Fibroblast of peridontal ligament (primary cell): ENCODE data around the gene P2RY2.

Source experiments
- DNase-seq: peaks from one replicate; pipeline ENCODE4 v3.0.0-alpha.2; 2010; ENCODE audit errors: extremely low read depth

Gene P2RY2

DNA sequence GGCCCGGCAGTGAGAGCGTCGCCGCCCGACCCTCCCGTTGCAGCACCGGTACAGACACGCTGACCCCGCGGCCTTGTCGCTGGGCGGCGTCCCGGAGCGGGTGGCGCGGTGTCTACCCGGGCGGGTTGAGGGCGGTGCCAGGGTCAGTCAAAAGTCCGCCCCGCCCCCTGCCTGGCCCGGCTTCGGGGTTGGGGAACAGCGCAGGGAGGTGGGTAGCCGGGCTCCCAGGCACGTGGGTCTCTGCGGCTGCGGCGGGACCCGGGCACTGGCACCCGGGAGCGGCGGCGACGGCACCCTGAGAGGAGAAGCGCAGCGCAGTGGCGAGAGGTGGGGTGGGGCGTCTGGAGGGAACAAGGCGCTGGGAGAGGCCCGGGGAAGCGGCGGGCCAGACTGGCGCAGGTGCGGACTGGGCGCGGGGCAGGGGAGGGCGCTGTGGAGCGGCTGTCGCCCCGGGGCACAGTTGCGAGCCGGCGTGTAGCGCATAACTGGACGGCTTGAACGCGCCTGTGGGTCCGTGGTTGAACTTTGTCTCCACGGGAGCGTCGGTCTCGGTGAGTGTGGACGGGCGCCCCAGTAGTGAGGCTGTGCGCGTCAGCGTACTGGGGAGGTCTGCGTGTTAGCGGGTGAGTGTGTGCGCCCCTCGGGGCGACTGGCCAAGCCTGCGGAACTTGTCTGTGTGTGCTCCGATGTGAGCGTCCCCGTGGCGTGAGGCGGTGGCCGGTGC lies at the start of gene P2RY2:
TSS of gene P2RY2 (plus strand) at position 176 of the 724 bp plus-strand sequence. CDS start 15,879 bp downstream, outside the sequence.
- no peak for DNase-seq

DNA sequence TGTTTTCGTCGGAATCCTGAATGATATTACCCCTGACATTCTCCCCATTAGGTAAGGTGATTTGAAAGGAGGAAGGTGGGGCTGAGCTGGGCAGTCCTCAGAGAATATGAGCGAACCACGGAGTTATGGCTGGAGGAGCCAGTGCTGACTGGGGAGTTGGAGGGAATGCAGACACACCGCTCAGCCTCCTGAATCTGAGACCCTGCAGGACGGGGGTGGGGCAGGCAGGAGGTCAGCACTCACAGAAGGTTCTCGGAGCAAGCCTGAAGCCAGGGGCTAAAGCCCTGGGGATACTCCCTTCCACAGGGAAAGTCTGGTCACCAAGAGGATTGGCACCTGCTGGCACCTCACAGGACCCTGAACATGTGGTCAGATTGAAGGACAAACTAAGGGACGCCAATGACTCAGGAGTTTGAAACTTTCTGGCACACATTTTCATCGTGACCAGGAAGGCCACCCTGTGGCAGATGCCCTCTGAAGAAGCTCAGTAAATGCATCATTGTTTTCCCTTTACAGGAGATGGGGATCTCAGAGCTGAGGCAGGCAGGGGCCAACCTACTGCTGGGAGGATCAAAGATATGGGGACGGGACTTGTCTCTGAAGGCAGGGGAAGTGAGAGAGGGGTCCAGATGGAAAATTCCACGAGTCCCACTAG lies 49.0 kb upstream of the P2RY2 start:
- no peak for DNase-seq

DNA sequence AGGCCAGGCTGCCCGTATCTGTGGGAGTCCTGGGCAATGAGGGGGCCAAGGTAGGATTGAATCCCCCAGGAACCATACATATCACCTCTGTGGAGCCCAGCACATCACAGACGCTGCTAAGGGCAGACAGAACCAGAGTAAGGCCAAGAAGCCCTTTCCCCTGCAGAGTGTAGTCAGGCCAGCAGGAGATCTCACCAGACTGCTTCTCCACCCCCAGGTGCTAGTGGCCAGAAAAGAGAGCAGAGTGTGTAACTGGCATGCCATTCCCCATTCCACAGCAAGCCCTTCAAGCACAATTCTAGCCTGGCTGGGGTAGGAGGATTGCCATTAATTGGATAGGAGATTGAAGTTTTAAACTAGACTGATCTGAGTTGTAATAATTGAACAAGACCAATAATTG lies 47.9 kb upstream of the P2RY2 start:
- DNase-seq, result no peak

DNA sequence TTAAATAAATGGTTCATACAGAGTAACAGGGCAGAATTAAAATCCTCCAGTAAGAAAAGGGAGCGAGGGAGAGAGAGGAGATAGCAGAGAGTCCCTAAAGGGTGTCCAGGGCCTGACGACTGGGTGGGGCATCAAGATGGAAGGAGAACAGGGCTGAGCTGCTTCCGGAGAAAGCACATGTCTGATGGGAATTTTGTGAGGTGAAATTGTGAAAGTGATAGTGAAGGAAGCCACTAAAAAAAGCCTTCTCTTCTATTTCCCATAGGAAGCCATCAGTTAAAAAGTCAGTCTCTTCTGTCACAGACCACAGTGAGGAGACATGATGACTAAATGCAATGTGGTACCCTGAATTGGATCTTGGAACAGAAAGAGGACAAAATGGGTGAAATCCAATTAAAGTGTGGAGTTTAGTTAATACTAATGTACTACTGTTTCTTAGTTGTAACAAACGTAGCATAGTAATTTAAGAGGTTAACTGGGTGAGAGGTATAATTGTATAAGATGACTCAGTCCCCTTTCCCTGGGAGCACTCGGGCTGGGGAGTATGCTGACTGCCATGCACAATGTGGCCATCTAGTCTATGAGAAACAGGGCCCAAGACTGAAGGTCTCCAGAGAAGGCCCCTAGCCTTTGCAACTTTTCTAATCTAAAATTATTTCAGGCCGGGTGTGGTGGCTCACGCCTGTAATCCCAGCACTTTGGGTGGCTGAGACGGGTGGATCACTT lies 46.5 kb upstream of the P2RY2 start:
- DNase-seq, result peak; percentile 35

DNA sequence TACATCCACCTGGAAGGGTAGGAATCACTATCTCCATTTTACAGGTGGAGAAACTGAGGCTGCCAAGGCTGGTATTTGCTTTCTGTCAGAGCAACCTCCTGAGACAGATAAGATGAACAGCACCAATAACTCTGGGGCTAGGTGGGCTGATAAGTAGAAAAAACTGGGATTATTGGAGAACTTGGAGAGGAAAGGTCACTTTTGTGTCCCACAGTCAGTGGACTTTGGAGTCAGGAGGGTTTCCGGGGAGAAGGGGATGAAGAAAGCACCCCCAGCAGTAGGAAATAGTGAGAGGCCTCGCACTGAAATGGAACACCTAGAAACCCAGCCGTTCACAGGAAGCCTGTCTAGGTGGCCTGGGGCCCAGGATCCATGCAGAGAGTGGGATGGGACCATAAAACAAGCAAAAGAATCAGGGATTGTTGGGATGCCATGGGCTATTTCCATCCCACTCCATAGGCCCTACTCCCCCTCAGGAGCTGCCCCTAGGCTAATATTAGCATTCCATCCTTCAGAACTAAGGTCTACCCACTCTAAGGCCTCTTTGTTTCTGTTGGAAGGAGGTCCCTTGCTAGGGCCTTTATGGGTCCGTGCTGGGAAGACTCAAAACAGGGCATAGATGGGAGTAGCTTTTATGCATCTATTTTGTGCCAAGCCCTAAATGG lies 45.0 kb upstream of the P2RY2 start:
- DNase-seq, result no peak

DNA sequence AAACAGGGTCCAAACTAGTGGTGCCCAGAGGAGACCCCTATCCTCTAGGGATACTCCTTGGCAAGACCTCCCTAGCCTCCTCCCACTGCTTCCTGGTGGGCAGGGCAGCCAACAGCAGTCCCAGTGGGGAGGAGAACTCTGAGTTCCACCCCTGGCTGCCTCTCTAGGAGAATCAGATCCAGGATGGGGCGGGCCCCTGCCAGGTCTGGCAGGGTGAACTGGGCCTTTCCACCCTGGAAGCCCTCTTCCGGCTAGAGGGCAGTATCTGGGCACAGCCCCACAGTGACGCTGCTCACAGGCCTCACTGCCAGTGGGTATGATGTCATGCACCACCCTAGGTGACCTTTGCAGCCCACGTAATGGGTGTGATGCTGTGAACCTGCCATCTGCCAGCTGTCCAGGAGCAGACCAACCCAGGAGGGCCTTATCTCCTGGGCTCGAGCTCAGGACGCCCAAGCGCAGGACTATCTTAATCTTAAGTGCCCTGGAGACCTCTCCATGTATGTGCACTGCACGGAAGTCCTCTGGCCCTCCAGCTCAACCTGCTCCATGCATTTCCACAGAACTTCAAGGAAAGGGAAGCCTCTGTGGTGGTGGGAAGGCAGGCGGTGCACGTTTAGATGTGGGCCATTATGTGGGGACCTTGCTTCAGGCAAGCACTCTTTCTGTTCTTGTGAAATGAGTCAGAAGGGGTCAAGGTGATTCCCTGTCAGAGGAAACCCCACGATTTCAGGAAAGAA lies 44.2 kb upstream of the P2RY2 start:
- no peak for DNase-seq

DNA sequence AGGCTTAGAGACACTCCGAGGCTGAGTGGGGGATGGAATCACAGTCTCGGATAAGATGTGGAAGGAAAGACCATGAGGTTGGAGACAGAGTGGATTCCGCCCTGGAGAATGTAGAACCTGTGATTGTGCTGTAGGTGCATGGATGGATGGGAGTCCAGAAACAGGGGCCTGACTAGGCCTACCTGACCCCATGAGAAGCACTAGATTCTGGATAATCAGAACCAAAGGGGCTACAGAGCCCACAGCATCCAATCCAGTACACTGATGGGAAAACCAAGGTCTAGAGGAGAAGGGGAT lies 43.6 kb upstream of the P2RY2 start:
- no peak for DNase-seq

DNA sequence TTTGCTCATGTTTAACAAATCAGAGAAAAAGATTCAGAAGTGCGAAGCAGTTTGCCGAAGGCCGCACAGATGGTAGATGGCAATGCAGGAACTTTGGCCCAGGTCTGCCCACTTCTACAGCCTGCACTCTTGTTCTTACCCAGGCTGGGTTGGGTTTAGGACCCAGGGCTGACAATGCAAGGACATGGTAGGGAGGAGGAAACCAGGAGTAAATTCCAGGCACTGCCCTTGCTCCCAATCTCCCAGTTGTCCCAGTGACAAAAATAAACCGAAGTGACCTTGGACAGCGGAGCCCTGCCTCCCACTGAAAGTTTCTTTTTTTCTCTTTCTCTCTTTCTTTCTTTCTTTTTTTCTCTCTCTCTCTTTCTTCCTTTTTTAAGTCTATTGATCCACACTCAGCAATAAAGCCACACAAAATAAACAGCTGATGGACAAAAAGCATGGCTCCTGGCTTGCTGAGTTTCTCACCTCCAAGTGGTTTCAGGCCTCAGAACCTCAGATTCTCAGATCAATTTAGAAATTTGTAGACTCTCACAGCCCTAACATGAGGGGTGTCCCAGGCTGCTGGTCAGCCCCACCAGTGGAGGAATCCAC lies 42.4 kb upstream of the P2RY2 start:
- no peak for DNase-seq

DNA sequence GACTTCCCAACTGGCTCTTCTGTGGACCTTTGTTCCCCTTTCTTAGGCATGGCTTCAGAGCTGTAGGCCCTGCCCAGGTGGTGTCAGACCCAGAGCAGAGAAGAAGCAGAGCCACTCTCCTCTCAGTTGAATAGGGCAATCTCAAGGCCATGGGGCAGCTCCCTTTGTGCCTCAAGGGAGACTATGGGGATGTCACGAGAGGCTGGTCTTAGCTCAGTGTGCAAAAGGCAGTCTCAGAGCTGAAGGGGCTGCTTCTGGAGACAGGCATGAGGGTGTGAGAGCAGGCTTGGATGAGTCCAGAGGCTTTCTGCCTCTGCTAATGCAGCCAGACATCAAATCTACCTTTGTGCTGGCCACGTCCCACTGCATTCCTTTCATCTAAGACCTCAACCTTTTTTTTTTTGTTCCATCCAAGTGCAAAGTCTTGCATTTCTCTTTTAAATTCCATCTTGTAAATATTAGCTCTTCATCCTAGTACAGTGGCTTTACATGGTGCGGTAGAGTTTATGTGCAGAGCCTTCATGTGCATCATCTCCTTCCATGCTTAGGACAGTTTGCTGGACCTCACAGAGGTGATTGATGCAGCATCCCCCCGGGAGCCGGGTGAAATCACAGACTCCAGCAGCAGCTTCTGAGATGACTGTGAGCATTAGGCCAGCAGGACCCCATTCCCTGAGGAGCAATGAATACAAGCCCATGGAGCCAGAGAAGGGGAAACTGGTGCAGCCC lies 41.8 kb upstream of the P2RY2 start:
- DNase-seq, result no peak

DNA sequence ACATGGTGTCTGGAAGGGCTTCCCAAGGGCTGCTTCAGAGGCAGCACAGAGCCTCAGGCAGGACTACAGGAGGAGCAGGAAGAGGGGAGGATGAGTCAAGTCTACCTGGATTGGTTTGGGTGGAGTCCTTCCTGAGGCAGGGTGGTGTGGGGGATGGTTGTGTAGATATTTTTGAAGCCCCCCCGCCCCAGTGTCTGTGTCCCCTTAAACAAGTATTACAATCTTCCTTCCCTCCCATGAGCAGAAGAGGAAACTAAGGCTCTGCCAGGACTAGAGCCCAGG lies 41.3 kb upstream of the P2RY2 start:
- no peak for DNase-seq

DNA sequence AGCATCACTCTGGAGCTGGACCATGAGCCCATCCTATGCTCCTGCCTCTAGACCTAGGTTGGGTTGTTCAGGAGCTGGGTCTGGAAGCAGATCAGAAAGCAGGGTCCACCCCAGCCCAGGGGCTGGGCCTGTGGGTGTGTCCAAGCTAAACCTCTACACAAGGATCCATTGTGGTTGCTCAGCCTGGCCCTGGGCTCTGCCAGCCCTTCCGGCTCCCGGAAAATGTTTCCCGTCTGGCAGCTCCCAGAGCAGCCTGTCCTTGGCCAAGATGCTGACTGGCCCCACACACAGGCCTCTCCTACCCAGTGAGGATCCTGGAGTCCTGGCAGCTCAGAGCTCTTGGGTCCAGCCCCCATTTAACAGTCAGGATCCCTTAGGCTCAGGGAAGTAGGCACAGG lies 40.7 kb upstream of the P2RY2 start:
- no peak for DNase-seq

DNA sequence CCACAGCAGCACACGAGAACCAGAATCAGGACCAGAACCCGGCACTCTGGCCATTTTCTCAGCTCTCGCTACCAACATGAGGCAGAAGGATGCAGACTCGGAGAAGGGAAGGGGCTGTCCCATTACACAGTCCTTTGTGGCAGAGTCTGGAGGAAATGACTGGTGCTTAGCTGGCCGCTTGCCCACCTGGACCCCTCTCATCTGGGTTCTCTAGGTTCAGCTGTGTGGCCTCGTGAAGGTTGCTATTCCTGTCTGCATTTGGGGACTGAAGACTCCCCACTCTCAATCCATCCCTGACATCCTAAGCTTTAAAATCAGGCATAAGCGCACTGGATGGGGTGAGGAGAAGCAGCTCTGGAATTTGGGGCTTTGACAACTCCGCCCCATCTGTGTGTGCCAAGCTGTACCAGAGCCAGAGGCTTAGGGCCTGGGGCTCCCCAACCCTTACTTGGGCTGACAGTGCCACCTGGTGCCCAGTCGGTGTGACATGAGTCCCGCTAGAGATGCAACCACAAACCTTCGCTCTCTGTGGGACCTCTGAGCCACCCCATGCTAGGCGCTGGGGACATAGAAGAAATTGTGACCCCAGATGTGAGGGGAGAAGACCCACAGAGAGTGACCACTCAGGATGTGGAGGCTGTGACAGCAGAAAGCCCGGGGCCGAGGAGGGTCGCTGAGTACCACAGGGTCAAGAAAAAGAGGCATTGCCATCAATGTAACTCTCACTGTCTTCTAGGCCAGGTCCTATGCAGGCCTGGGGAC lies 40.1 kb upstream of the P2RY2 start:
- peak; percentile 92 for DNase-seq

DNA sequence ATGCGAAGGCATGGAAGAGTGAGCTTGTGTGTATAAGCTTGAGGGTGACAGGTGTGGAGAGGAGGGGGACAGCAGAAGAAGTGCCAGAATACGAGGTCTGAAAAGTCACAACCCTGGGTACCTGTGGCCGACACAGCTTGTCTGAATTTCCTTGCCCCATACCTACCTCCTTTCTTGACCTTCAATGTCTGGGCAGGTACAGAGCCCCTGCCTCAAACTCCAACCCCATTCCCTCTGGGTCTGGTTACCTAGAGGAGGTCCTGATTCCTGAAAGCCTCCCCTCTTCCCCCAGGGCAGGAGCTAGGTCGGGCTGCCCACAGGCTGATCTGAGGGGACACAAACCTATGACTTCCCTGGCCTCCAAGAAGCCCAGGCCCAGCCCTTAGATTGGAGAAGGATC lies 39.4 kb upstream of the P2RY2 start:
- DNase-seq, result no peak

DNA sequence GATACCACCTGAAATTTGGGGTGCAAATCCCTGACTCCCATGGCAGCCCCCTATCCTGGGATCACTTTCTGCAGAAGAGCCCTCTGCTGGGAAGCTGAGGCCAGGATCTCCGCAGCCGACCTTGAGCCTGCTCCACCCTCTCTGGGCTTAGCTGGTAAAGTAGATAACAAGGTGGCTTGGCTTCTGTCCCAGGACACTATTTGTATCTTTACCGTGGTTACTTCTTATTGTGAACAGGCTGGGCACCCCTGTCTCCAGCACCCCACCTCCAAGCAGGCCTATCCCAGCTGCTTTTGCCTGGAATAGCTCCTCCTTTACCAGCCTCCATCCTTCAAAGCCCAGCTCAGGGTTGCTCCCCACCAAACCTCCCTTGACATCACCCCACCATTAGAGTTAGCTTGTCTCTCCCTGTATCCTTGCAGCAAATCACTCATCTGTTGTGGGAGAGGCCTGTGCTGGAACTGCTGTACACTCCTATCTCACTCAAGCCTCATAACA lies 35.2 kb upstream of the P2RY2 start:
- no peak for DNase-seq

DNA sequence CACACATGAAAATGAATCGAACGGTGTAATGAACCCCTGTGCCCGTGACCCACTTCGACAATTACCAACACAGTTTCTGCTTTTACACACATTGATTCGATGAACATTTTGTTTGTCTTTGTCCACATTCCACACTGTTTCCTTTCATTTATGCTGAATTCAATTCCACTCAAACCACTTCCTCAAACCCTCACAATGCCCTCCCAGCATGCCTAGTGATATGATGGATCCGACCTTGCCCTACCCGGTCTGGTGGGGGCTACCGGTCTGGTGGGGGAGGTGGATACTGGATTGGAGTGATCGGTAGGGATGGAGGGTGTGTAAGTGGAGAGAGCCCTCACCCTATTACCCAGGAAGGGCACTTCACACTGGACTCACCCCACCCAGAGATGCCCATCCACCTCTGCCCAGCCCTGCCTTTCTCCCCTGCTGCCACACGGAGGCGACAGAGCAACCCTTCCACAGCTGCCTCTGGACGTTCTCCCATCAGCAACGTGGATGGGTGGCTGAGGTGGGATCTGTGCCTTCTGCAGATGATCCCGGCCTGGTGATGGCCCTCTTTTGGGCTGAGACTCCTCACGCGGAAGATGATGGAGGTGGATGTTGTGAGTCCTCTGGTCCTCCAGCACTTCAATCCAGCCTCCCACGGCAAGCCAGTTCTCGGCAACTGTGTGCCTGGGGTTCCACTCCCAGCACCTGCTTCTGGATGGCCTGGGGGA lies 33.0 kb upstream of the P2RY2 start:
- peak; percentile 48 for DNase-seq

DNA sequence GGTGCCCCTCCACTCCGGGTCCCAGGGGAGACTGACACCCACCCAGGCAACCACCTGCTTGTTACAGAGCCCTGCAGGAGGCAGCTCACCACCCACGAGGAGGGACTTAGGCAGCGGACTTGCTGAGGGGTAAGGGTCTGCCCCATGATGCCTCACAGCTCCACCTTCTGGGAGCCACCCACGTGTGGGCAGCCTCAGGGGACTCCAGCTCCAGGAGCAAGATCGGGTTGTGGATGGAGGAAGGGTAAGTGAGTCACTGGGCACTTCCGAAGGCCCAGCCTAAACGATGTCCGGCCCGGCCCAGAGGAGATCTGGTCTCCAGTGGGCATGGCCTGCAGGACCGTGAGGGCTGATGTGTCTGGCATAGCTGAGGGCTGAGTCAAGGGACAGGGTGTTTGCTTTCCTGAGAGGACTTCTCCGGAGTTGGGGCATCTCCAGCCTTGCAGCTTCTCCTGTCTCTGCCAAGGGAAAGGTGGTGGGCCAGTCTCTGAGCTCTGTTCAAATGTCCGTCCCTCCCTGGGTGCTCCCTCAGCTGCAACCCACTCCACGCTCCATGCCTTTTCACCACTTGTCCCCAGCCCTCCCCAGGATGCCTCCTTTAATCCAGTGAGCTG lies 32.3 kb upstream of the P2RY2 start:
- DNase-seq, result peak; percentile 73

DNA sequence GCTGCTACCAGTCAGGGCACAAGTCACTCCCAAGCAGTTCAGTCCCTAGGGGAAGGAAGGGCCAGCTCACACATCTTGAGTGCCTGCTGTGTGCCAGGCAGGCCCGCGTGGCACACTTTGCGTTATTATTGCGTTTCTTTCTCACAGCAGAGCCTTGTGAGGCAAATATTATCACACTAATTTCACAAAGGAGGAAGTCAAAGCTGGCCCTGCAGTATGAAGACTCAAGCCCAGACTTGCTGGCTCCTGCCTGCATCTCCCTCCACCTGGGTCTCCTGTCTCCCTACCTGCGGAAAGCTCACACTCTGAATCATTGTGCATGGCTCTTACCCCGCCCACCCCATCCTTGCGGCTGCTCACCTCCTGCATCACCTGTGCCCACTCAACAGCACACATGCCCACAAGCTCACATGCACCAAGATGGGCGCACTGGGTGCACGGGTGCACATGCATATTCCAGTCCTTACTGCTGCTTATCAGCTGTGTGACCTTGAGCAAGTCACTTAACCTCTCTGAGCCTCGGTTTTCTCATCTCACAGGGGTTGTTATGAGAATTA lies 31.7 kb upstream of the P2RY2 start:
- DNase-seq, result no peak

DNA sequence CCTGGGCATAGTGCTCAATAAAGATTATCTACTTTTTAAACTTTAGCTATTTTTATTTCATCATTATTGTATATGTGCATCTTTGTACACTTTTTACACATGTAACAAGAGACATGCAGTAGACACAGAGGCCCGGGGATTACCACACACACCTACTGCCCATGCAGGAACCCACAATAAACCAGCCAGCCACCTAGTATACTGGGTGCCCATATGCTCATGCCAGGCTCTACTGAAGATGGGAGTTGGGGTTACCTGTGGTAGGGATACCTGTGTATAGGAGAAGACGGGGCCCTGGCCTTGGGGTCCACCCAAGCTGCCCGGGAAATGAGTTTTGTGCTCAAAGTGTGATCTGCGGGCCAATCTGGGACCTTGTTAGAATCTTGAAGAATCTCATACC lies 31.2 kb upstream of the P2RY2 start:
- DNase-seq, result no peak

DNA sequence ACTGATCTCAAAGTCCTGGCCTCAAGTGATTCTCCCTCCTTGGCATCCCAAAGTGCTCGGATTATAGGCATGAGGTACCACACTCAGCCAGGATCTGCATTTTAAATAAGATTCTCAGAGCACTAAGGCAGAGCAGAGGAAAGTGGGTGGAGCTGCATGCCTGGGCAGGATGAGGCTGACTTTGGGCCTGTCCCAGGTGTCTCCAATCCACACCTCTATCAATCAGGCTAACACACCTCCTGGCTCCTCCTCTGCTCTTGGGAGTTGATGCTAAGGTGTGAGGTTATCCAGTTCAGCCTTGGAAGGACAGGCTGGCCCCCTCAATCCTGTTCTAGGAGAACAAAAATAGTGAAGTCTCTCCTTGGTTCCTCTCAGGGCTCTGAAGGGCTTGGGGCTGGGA lies 30.2 kb upstream of the P2RY2 start:
- no peak for DNase-seq
